GM04503 (cell line): ENCODE data around the gene CBX6.

Source experiments
- DNase-seq: peaks from one replicate; pipeline ENCODE4 v3.0.0-alpha.2; 2012; ENCODE audit warnings: low read depth

Gene CBX6

GRCh38 chr22:38873469-38874411, 1.7 kb upstream of the CBX6 start:
- DNase-seq = no peak

DNA sequence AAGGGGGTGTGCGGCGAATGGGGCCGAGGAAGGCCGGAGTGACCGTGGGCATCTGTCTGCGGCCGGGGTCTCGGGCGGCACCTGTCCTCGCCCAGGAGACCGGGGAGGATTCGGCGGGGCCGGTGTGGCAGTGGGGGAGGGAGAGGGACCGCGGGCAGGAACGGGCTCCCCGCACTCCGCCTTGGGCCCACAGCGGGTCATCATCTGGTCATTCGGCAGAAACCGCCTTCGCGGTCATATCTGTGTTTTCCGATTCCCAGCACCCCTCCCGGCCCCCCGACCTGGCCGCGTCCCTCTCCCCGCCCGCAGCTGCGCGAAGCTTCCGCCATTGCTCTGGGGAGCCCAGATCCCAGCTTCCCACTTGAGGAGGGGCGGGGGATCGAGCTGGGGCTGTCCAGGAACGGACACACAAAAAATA, 824 bp upstream of the CBX6 start:
- no peak for DNase-seq

- no peak for DNase-seq
Observed at GRCh38 chr22:38871360-38872171, 450 bp downstream of the CBX6 start.

DNA sequence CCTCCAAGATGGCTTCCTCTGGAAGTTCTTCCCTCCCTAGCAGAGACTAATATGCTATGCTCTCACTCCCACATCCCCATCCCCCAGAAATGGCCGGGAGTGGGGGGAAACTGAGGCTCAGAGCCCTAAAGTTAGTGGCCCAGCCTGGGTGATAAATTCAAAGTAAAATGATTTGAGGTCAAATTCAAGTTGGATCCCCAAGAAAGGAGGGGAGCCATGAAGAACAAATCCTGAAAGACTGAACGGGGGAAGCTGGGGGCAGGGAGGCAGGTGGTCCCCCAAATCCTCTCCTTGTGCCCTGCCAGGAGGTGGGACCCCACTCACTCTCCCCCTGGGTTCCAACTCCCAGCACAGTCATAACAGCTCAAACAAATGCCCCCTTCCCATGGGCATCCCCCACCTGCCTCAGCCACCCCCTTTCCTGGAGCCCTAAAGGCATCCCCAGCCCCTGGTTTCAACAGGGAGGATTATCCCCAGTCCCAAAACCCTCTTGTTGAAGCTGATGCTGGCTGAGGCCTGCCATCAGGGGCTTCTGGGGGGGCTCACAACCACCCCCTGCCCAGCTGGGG, 1.1 kb downstream of the CBX6 start:
- DNase-seq = no peak

DNA sequence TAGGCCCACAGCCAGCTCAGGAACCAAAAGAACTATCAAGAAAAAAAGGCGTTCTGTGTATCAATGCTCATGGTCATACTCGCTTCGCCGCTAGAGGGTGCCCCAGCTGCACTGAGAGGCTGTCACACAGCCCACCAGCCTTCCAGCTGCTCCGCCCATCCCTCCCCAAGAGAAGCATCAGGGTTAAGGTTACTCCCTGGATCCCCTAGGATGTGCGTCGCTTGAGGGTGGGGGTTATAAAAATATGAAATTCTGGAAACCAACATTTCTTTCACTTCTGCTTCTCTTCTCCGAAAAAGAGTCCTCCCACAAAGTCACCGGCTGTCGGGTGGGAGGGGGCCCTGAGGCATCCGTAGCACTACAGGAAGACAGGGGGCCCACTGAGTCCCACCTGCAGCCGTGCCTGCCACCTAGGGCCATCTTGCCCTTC, 1.7 kb downstream of the CBX6 start:
- no peak for DNase-seq

- DNase-seq = no peak
Observed at GRCh38 chr22:38869663-38870062, 2.4 kb downstream of the CBX6 start.

- no peak for DNase-seq
Observed at GRCh38 chr22:38868886-38869381, 3.1 kb downstream of the CBX6 start.

- DNase-seq = no peak
Observed at GRCh38 chr22:38868286-38868721, 3.7 kb downstream of the CBX6 start.

DNA sequence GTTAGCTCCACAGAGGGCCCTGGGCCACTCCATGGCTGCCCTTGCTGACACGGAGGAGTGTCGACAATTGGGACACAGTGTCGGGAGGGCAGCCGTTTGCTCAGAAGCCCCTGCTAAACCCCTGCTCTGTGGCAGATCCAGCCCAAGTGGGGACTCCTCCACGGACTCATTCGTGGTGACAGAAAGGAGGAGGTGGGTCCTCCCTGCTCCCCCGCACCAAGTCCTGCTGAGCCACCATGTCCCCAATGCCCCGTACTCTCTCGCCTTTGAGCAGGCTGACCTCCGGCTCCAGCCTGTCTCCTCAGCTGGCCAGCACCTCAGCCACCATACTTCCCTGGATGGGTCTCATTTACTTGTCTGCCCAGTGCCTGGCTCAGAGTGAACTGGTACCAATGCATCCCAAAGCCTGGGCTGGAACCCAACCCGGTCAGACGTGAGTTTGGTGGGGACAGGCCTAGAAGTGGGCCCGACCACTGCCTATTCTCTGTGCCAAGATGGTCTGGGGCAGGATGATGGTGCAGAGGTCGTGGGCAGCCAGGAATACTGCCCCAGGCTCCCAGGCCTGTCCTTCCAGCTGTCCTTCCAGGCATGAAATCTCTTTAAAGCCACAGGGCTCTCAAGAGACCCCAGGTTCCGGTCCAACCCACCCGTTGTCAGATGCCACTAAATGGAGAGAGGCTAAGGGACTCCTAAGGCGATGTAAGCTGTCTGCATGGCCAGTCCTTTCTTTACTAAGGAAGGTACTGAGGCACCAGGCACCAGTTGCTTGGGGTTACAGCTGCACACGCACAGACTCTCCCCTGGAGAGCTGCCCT, 4.3 kb downstream of the CBX6 start:
- DNase-seq = no peak

- DNase-seq = no peak
Observed at GRCh38 chr22:38867124-38867455, 4.9 kb downstream of the CBX6 start.

- no peak for DNase-seq
Observed at GRCh38 chr22:38866399-38867123, 5.5 kb downstream of the CBX6 start.

GRCh38 chr22:38866024-38866398, 6.0 kb downstream of the CBX6 start:
- no peak for DNase-seq

- no peak for DNase-seq
Observed at GRCh38 chr22:38865201-38866023, 6.6 kb downstream of the CBX6 start.

- DNase-seq = no peak
Observed at GRCh38 chr22:38864361-38865191, 7.4 kb downstream of the CBX6 start.

DNA sequence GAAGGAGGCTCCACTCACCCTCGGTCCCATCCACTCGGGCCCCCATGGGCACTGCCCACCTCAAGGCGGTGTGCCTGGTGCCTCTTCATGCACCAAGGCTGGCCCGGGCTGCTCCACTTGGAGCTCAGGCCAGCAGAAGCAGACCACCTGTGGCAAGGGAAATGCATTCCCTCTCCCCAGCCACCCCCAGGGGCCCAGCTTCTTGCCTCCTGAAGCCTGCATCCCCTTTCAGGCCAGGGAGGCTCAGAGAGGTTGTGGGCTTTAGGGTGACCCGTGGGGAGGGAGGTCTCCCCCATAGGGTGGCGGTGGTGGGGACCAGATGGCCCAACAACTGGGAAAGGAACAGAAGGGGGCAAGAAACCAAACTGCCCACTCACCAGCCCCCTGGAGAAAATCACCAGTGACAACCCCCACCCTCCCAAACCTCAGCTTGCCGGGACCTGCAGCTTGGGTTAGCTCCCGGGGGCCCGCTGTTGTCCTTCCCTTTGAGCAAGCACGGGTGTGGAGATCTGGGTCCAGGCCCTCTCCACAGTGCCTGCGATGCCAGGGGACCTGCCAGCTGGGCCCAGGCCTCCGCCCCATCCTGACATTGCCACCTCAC, 8.4 kb downstream of the CBX6 start:
- no peak for DNase-seq

- no peak for DNase-seq
Observed at GRCh38 chr22:38862375-38863329, 9.4 kb downstream of the CBX6 start.

GRCh38 chr22:38861927-38862326, 10.1 kb downstream of the CBX6 start:
- no peak for DNase-seq
